ENCODE measurements around the gene PLS1. TPM values are rescaled to one million over a fixed set of nuclear protein-coding genes. Genes with fewer than 3 reads are reported as not detected.

PLS1 gene
- total and polyA plus RNA-seq, 2 experiments from 2014 or later, result 3.4 to 5.0 TPM

DNA sequence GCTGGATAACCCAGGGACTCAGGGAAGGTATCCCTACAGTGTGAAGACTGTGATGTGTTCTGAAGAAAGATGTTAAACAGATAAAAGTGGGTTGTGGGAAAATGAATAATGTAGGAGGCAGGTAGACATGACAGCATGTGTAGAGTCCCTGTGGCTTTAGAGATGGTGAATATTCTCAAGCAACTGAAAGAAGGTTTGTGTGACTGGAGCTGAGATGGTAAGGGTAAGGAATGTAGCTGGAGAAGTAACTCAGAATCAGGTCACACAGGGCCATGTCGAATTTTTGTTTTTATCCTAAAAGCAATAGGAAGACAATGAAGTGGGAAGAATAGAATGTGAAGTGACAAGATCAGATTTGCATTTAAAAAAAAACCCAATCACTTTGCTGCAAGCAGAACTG lies 73.9 kb downstream of the PLS1 start:
- Histone ChIP-seq H3K36me3 (no peaks in the 10 kb centered on the region), H3K4me3 (no peak overlapping the region), H3K27ac (no peak overlapping the region), H3K27me3 (no peaks in the 10 kb centered on the region), H3K9me3 (ENCODE audit: low read depth) (no peaks in the 10 kb centered on the region), H3K4me1 (ENCODE audit: low read depth) (peaks cover 2% of the 10 kb centered on the region)
- no peak for DNase-seq (ENCODE audit: low read depth in 1 of 2, low spot score in 1 of 2)
- no peak for TF ChIP-seq CTCF (IDR thresholded peaks at IDR 0.05; ENCODE audit: low read depth, low read length)

GRCh38 chr3:142676151-142676550 lies 80.0 kb downstream of the PLS1 start:
- Histone ChIP-seq H3K9me3 (ENCODE audit: low read depth) (no peaks in the 10 kb centered on the region), H3K27me3 (no peaks in the 10 kb centered on the region), H3K27ac (no peak overlapping the region), H3K36me3 (no peaks in the 10 kb centered on the region), H3K4me3 (no peak overlapping the region), H3K4me1 (ENCODE audit: low read depth) (no peaks in the 10 kb centered on the region)
- no peak for DNase-seq (ENCODE audit: low read depth in 1 of 2, low spot score in 1 of 2)
- TF ChIP-seq CTCF (IDR thresholded peaks at IDR 0.05; ENCODE audit: low read depth, low read length), result no peak

DNA sequence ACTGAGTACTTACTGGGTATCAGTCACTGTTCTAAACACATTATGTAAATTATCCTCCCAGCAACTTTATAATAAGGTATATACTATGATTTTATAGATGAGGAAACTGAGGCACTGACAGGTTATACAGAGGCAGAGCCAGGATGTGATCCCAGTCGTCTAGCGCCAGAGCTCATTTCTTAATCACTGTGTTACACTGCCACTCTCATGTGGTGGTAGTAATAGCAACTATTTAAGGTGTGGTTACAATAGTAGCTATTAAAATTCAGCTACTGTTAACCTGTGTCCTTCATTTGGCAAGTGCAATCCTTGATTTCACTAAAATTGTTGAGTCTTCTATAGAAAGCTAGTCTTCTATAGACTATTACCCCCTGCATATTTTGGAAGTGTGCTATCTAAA lies 84.5 kb downstream of the PLS1 start:
- H3K9me3 ChIP-seq (ENCODE audit: low read depth), result no peaks in the 10 kb centered on the region
- no peaks in the 10 kb centered on the region for H3K4me1 ChIP-seq (ENCODE audit: low read depth)
- no peak overlapping the region for H3K4me3 ChIP-seq
- H3K36me3 ChIP-seq, result no peaks in the 10 kb centered on the region
- no peak for TF ChIP-seq CTCF (IDR thresholded peaks at IDR 0.05; ENCODE audit: low read depth, low read length)
- no peak overlapping the region for H3K27ac ChIP-seq
- DNase-seq (ENCODE audit: low read depth in 1 of 2, low spot score in 1 of 2), result no peak
- no peaks in the 10 kb centered on the region for H3K27me3 ChIP-seq

DNA sequence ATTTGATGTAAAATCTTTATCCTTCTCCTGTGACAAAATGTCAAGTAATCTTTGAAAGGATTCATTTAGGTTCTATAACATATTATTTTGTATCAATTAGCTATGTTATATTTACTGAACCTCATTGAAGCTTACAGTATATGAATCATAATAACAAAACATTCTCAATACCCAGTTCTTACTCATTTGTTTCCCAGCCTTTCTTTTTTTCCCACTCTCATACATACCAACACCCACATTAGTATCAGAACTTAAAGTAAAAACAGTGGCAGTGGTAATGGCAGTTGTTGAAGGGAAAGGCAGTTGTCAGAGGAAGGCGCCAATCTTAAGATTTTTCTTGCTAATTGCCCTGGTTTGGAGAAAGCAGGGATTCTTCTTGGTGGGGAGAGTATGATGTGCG lies 94.4 kb downstream of the PLS1 start:
- Histone ChIP-seq H3K27ac (no peak overlapping the region), H3K4me1 (ENCODE audit: low read depth) (no peaks in the 10 kb centered on the region), H3K4me3 (no peak overlapping the region), H3K9me3 (ENCODE audit: low read depth) (no peaks in the 10 kb centered on the region), H3K36me3 (no peaks in the 10 kb centered on the region), H3K27me3 (no peaks in the 10 kb centered on the region)
- no peak for DNase-seq (ENCODE audit: low read depth in 1 of 2, low spot score in 1 of 2)
- TF ChIP-seq CTCF (IDR thresholded peaks at IDR 0.05; ENCODE audit: low read depth, low read length), result no peak

DNA sequence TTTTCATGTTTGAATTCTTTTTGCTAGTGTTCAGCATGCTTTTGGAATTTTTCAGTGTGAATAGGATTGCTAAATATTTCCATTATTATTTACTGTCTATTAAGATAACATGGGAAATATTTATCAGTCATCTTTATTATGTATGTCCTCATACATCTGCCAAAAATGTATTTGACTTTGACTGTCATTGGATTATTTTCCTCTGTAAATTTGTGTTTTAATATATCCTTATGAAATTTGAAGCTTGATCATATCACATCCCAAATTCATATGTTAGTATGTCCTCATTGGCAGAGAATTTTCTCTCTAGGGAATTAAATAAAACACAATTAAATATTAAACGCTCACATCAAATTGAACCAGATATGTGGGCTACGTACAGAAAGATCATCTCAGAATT lies 95.3 kb downstream of the PLS1 start:
- Histone ChIP-seq H3K27me3 (no peaks in the 10 kb centered on the region), H3K4me1 (ENCODE audit: low read depth) (no peaks in the 10 kb centered on the region), H3K36me3 (no peaks in the 10 kb centered on the region), H3K4me3 (no peak overlapping the region), H3K27ac (no peak overlapping the region), H3K9me3 (ENCODE audit: low read depth) (no peaks in the 10 kb centered on the region)
- no peak for DNase-seq (ENCODE audit: low read depth in 1 of 2, low spot score in 1 of 2)
- TF ChIP-seq CTCF (IDR thresholded peaks at IDR 0.05; ENCODE audit: low read depth, low read length), result no peak

Data from cardiac muscle cell (in vitro differentiated cells and primary cell).